Tibial nerve (tissue), 4 donors: ENCODE results near the gene SFXN1. TPM values are rescaled to one million over a fixed set of nuclear protein-coding genes. Genes with fewer than 3 reads are reported as not detected.

Experiments
- DNase-seq, 2 donors: peaks; one replicate each; pipeline ENCODE4 v3.0.0-alpha.2; 2019; ENCODE audit warnings: low spot score in 2 of 2
- H3K27ac ChIP-seq, 4 donors: fragments of 200-600 bp; sonication (generic) in 3 of 4; one replicate each; pipeline ENCODE4 v1.5.1; 2017 to 2019; ENCODE audit warnings: mild to moderate bottlenecking in 1 of 4
- H3K27me3 ChIP-seq, 2 donors: fragments of 200-600 bp; sonication (generic) in 1 of 2; one replicate each; pipeline versions ENCODE4 v1.5.1 to v1.6.0; 2017 to 2019
- H3K36me3 ChIP-seq, 3 donors: fragments of 200-600 bp; sonication (generic); one replicate each; pipeline ENCODE4 v1.5.1; 2018 to 2019
- H3K4me1 ChIP-seq, 4 donors: fragments of 200-600 bp; sonication (generic) in 3 of 4; one replicate each; pipeline ENCODE4 v1.5.1; 2017 to 2019
- H3K4me3 ChIP-seq, 4 donors: fragments of 200-600 bp; sonication (generic) in 3 of 4; one replicate each; pipeline ENCODE4 v1.5.1; 2017 to 2019; ENCODE audit warnings: mild to moderate bottlenecking in 1 of 4, moderate library complexity in 1 of 4
- H3K9me3 ChIP-seq, 4 donors: fragments of 200-600 bp; sonication (generic) in 3 of 4; one replicate each; pipeline ENCODE4 v1.5.1; 2017 to 2019
- CTCF ChIP-seq, 5 experiments: fragments of 200-600 bp in 3 of 5; fragments of 450-650 bp in 2 of 5; sonication (generic) in 3 of 5; IDR thresholded peaks; one replicate each; pipeline ENCODE4 v1.5.1; 2016 to 2019; ENCODE audit warnings: antibody characterized with exemption in 5 of 5, mild to moderate bottlenecking in 3 of 5, moderate library complexity in 2 of 5
- EP300 ChIP-seq, 2 donors: sonication (generic); formaldehyde crosslinking; IDR thresholded peaks; one replicate each; pipeline ENCODE4 v1.6.1; 2017; ENCODE audit warnings: antibody characterized with exemption in 2 of 2, mild to moderate bottlenecking in 1 of 2
- POLR2A ChIP-seq, 2 donors: fragments of 450-650 bp; IDR thresholded peaks; one replicate each; pipeline ENCODE4 v1.6.1; 2017; ENCODE audit warnings: antibody characterized with exemption in 2 of 2, mild to moderate bottlenecking in 2 of 2, moderate library complexity in 2 of 2
- WGBS, 2 donors: methylation state at CpG; one replicate each; pipeline ENCODE4 v1.1.5; 2018; 5-methylcytosine and 5-hydroxymethylcytosine counted together
- total RNA-seq, 4 donors: library from RNA; depleted of rRNA; stranded (reverse); fragments of >200 nt; gene quantifications; one replicate each; pipeline ENCODE4 v1.1.0, GENCODE V29; 2016

Gene SFXN1
- total RNA-seq, 4 donors from 2014 or later, result 14.4 to 26.9 (median 19.0) TPM

GRCh38 chr5:175478008-175478383, 364 bp upstream of the SFXN1 start:
- peak overlapping the region in 3 of 4 donors; percentile 70 to 86 (median 82) for H3K27ac ChIP-seq
- WGBS, 2 donors, result 3 to 5% methylated on average over 9 to 12 of the region's 12 CpGs
- no peaks in the 10 kb centered on the region for H3K27me3 ChIP-seq
- no peaks in the 10 kb centered on the region for H3K9me3 ChIP-seq
- peak overlapping the region; percentile 77 to 91 (median 85) for H3K4me3 ChIP-seq
- no peak for DNase-seq
- H3K4me1 ChIP-seq, result peaks cover 0 to 20% (median 12%) of the 10 kb centered on the region in 4 donors
- H3K36me3 ChIP-seq, result peaks cover 0 to 5% (median 0%) of the 10 kb centered on the region in 3 donors
- TF ChIP-seq CTCF (IDR thresholded peaks at IDR 0.05) (no peak), EP300 (IDR thresholded peaks at IDR 0.05) (no peak), POLR2A (IDR thresholded peaks at IDR 0.05) (no peak)

- H3K27me3 ChIP-seq, result no peaks in the 10 kb centered on the region
- peak overlapping the region; percentile 31 to 86 (median 76) for H3K27ac ChIP-seq
- no peaks in the 10 kb centered on the region for H3K9me3 ChIP-seq
- H3K4me1 ChIP-seq, result peaks cover 0 to 20% (median 12%) of the 10 kb centered on the region in 4 donors
- H3K36me3 ChIP-seq, result peaks cover 0 to 17% (median 0%) of the 10 kb centered on the region in 3 donors
- peak overlapping the region; percentile 77 to 91 (median 85) for H3K4me3 ChIP-seq
- WGBS, 2 donors, result 34 to 37% methylated on average over 13 of the region's 13 CpGs
- TF ChIP-seq CTCF (IDR thresholded peaks at IDR 0.05), result no peak
- TF ChIP-seq POLR2A (IDR thresholded peaks at IDR 0.05), result no peak
- no peak for TF ChIP-seq EP300 (IDR thresholded peaks at IDR 0.05)
- no peak for DNase-seq
Measured at GRCh38 chr5:175479125-175479881, 943 bp downstream of the SFXN1 start.

- no peak for DNase-seq
- Histone ChIP-seq H3K4me3 (no peak overlapping the region), H3K4me1 (peaks cover 0 to 15% (median 10%) of the 10 kb centered on the region in 4 donors), H3K9me3 (no peaks in the 10 kb centered on the region), H3K36me3 (peaks cover 0 to 44% (median 0%) of the 10 kb centered on the region in 3 donors), H3K27me3 (no peaks in the 10 kb centered on the region), H3K27ac (no peak overlapping the region)
- TF ChIP-seq POLR2A (IDR thresholded peaks at IDR 0.05) (no peak), CTCF (IDR thresholded peaks at IDR 0.05) (no peak), EP300 (IDR thresholded peaks at IDR 0.05) (no peak)
- 94 to 95% methylated on average over 8 of the region's 8 CpGs for WGBS, 2 donors
Measured at GRCh38 chr5:175483337-175483736, 5.0 kb downstream of the SFXN1 start.

GRCh38 chr5:175484322-175484721, 6.0 kb downstream of the SFXN1 start:
- H3K4me1 ChIP-seq, result peaks cover 0 to 11% (median 8%) of the 10 kb centered on the region in 4 donors
- H3K36me3 ChIP-seq, result peaks cover 0 to 54% (median 0%) of the 10 kb centered on the region in 3 donors
- H3K4me3 ChIP-seq, result no peak overlapping the region
- WGBS, 2 donors, result 98% methylated on average over 25 to 26 of the region's 26 CpGs
- no peaks in the 10 kb centered on the region for H3K27me3 ChIP-seq
- H3K9me3 ChIP-seq, result no peaks in the 10 kb centered on the region
- no peak overlapping the region for H3K27ac ChIP-seq
- no peak for TF ChIP-seq POLR2A (IDR thresholded peaks at IDR 0.05)
- no peak for TF ChIP-seq CTCF (IDR thresholded peaks at IDR 0.05)
- TF ChIP-seq EP300 (IDR thresholded peaks at IDR 0.05), result no peak
- no peak for DNase-seq

- no peak for DNase-seq
- WGBS, 2 donors, result 97 to 100% methylated on average over 4 of the region's 4 CpGs
Measured at GRCh38 chr5:175484829-175485228, 6.5 kb downstream of the SFXN1 start.

More at GRCh38 chr5:175484829-175485228, 6.5 kb downstream of the SFXN1 start:
- Histone ChIP-seq H3K9me3 (no peaks in the 10 kb centered on the region), H3K27ac (no peak overlapping the region), H3K27me3 (no peaks in the 10 kb centered on the region), H3K4me1 (peaks cover 0 to 6% (median 4%) of the 10 kb centered on the region in 4 donors), H3K36me3 (peaks cover 0 to 59% (median 0%) of the 10 kb centered on the region in 3 donors), H3K4me3 (no peak overlapping the region)
- TF ChIP-seq EP300 (IDR thresholded peaks at IDR 0.05) (no peak), CTCF (IDR thresholded peaks at IDR 0.05) (no peak), POLR2A (IDR thresholded peaks at IDR 0.05) (no peak)
